Measurements from ENCODE around the gene CDNF.
A peak's percentile ranks its signal among the peaks of the same experiment; 100 is the strongest.
"Not testable (repeated sequence)": the region's sequence is repeated elsewhere in the genome, so short reads cannot be mapped to it uniquely, and the experiment has no call there.

The CDNF gene

GRCh38 chr10:14837757-14838581 is at the start of gene CDNF, which contains the start of the genes HSPA14 and MSANTD7:
Gene CDNF (minus strand): TSS chr10:14838037. CDS start chr10:14837946, 91 bp downstream.
Gene HSPA14 (plus strand): TSS chr10:14838306. CDS start chr10:14838403, 97 bp downstream.
Gene MSANTD7 (plus strand): TSS chr10:14838306. CDS start chr10:14842285, 3,979 bp downstream.
- peak; percentile 96 to 100 (median 99) for DNase-seq (ENCODE audit: low read depth in 3 of 3)

- no peak for DNase-seq (ENCODE audit: low read depth in 3 of 3)
Observed at GRCh38 chr10:14884082-14884481, 46.2 kb upstream of the CDNF start.

- no peak for DNase-seq (ENCODE audit: low read depth in 3 of 3)
Observed at GRCh38 chr10:14880229-14880628, 42.4 kb upstream of the CDNF start.

GRCh38 chr10:14879928-14880193 is 42.0 kb upstream of the CDNF start:
- no peak for DNase-seq (ENCODE audit: low read depth in 3 of 3)

DNA sequence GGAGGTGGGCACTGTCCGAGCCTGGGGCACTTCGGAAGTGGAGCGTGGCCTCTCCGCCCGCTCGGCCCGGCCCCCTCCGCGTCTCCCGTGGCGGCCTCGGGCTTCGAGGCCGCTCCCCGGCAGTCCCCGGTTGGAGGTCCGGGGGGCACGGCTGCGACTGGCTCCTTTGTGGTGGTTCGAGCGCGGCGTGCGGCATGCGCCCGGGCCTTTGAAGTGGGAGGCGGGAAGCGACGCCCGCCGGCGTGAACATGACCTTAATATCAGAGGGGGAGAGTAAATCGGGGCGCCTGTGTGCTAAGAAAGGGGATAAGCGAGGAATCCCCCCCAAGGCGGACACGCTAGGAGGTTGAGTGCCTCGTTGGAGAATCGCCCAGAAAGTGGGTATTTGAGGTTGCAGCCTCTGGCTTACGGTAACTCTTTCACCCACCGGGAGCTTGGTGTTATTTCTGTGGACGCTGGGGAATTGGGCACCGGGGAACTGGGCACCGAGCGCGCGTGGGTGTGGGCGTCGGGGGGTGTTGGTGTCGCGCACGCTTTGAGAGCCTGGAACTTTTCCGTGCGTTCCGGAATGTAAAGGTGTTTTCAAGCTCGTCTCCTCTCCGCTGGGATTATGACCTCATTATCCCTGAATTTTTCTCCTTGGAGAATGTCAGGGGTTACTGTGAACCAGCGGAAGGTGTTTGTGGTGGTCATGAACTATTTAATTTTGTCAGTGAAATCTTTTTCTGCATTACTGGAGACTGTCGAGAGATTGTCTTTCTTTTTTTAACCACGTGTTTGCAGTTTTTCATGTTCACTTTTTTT is 41.5 kb upstream of the CDNF start:
- DNase-seq (ENCODE audit: low read depth in 3 of 3) = peak in 1 of 3 donors; percentile 20

DNA sequence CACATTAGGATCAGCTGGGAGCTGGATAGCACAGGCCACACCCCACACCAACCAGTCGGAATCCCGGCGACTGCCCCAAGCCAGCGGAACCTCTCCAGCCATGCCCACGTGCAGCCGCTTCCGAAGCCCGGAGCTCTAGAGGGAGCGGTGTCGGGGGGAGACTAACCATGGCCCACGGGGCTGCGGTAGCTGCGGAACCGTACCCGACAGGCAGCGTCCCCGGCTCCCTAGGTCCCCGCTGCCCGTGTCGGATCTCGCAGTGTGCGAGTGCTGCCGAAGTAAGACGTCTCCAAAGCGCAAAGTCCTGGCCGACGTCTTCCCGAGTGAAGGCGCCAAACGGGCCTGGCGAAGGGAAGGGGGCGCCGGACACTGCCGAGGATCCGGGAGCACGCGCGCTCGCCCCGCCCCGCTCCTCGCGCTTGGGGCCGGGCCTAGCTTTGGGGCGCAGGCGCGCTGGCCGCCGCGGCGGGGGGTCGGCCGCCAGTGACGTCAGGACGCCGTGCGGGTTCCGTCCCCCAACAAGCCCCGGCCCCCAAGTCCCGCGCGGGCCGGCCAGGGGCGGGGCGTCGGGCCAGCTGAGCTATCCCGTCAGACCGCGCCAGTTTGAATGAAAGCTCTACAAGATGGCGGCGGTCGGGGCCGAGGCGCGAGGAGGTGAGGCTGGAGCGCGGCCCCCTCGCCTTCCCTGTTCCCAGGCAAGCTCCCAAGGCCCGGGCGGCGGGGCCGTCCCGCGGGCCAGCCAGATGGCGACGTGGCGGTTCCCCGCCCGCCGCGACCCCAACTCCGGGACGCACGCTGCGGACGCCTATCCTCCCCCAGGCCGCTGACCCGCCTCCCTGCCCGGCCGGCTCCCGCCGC is 40.7 kb upstream of the CDNF start, which contains the start of gene SUV39H2:
Gene SUV39H2 (plus strand): TSS at position 601 of the 858 bp plus-strand sequence. CDS start 23 bp downstream, at position 624.
- DNase-seq (ENCODE audit: low read depth in 3 of 3) = peak; percentile 86 to 93 (median 90)

GRCh38 chr10:14876764-14877163 is 38.9 kb upstream of the CDNF start:
- DNase-seq (ENCODE audit: low read depth in 3 of 3) = no peak

DNA sequence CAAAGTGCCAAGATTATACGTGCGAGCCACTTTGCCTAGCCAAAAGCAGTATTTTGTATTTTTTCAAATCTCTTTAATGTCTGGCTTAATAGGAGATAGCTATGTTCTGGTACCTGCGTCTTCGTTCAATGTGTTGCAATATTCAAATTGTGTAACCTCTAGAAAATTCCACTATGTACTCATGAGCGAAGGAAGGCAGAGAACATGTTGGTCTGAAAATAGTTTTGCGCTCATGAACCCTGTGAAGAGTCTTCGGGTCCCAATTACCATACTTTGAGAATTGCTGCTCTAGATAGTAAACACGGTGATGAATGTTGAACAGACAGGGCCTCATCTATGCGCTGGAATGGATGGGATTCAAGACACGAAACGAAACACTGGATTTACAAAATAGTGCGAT is 38.1 kb upstream of the CDNF start:
- no peak for DNase-seq (ENCODE audit: low read depth in 3 of 3)

DNA sequence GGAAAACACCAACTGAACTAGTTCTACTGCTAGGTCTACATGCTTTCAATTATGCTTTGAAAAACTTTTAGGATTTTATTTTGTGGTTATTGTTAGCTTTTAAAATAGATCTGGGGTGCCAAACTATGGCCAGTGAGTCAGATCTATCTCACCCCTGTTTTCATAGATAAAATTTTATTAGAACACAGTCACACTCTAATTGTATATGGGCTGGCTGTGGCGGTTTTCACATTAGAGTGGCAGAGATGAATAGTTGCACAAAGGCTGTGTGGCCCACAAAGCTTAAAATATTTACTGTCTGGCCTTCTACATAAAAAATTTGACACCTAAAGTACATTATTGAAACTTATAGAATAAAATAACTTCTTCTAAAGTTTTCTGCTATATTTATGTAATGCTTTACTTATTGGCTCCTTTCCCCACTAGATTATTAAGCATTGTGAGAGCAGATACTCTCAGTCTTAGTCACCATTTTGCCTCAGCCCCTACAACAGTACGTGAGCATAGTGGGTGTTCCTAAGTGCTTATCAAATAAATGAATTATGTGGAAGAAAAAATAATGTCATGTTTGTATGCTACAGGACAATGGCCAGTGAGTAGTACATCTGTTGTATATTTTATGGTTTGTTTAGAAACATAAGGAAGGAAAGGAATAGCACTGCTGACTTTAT is 35.4 kb upstream of the CDNF start:
- DNase-seq (ENCODE audit: low read depth in 3 of 3) = no peak

DNA sequence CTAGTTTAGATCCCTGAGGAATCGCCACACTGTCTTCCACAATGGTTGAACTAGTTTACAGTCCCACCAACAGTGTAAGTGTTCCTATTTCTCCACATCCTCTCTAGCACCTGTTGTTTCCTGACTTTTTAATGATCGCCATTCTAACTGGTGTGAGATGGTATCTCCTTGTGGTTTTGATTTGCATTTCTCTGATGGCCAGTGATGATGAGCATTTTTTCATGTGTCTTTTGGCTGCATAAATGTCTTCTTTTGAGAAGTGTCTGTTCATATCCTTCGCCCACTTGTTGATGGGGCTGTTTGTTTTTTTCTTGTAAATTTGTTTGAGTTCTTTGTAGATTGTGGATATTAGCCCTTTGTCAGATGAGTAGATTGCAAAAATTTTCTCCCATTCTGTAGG is 27.0 kb upstream of the CDNF start:
- not testable (repeated sequence) for DNase-seq (ENCODE audit: low read depth in 3 of 3)

DNA sequence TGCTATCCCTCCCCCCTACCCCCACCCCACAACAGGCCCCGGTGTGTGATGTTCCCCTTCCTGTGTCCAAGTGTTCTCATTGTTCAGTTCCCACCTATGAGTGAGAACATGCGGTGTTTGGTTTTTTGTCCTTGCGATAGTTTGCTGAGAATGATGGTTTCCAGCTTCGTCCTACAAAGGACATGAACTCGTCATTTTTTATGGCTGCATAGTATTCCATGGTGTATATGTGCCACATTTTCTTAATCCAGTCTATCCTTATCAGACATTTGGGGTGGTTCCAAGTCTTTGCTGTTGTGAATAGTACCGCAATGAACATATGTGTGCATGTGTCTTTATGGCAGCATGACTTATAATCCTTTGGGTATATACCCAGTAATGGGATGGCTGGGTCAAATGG is 26.6 kb upstream of the CDNF start:
- not testable (repeated sequence) for DNase-seq (ENCODE audit: low read depth in 3 of 3)

DNA sequence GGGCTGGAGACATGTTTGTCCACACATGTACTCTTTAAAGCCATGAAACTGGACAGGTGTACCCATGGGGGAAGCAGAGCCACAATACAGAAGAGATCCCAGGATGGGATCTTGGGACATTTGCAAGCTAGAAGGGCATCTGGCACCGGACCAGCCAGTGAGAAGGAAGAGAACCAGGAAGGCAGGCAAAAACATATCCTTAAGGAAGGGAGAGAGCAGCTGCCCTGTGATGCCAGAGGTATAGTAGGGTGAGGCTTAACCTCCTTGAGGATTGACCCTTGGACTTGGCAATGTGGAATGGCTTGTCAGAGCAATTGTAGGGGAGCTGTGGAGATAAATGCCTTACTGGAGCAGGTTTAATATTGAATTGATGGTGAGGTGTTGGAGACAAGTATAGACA is 23.0 kb upstream of the CDNF start:
- no peak for DNase-seq (ENCODE audit: low read depth in 3 of 3)

DNA sequence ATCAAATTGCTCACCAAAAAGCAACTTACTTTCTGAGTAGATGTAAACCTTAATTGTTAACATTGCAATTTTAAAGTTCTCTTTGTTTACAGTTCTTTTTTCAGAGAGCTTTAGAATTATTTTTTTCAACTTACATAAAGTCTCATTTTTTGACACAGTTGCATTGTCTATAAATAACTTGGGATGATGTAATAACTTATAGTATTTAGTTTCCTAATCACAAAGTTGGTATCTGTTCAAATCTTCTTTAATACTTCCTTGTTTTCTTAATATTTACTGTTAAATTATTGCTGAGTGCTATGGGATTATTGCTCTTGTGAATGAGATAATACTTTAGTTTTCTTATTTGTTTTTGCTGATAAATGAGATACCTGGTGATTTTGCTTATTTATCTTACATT is 21.9 kb upstream of the CDNF start:
- no peak for DNase-seq (ENCODE audit: low read depth in 3 of 3)

- DNase-seq (ENCODE audit: low read depth in 3 of 3) = no peak
Observed at GRCh38 chr10:14859043-14859442, 21.2 kb upstream of the CDNF start.

- DNase-seq (ENCODE audit: low read depth in 3 of 3) = no peak
Observed at GRCh38 chr10:14858338-14858960, 20.6 kb upstream of the CDNF start.

- DNase-seq (ENCODE audit: low read depth in 3 of 3) = no peak
Observed at GRCh38 chr10:14855453-14855852, 17.6 kb upstream of the CDNF start.

- no peak for DNase-seq (ENCODE audit: low read depth in 3 of 3)
Observed at GRCh38 chr10:14852236-14852635, 14.4 kb upstream of the CDNF start.

DNA sequence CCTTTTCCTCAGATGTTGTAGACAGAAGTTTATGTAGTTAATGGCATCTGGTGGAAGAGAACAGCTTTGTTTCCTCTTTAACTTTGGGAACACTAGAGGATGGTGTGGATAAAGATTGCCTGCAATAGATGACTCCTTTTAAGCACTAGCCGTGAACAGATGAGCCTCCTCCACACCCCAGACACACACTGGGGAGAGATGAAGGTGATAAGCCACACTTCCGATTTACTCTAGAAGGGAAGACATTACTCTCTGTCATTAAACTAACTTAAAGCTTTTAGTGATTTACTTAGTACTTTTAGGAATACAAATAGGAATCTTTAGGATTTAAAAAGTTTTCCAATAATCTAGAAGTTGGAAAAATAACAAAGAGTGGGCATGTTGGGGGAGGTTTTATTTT is 7.1 kb upstream of the CDNF start:
- DNase-seq (ENCODE audit: low read depth in 3 of 3) = no peak

DNA sequence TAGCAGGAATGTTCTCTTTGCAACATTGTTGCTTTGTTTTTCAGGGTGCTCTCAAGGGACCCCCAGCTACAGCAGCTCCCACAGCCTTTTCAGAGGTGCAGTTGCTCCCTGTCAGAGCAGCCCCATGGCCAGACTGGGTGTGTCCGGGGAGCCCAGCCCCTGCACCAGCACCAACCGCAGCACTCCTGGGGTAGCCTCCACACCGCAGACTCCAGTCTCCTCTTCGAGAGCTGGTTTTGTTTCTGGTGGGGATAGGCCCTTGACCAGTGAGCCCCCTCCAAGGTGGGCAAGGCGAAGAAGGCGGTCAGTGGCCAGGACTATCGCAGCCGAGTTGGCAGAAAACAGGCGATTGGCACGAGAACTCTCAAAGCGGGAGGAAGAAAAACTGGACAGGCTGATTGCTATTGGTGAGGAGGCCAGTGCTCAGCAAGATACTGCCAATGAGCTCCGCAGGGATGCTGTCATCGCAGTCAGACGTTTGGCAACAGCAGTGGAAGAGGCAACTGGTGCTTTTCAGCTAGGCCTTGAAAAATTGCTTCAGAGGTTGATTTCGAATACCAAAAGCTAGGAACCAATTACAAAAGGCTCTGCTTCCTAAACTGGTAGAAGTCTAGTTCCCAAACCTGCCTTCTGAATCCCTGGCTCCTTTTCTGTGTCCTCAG is 5.6 kb upstream of the CDNF start:
- DNase-seq (ENCODE audit: low read depth in 3 of 3) = no peak

- no peak for DNase-seq (ENCODE audit: low read depth in 3 of 3)
Observed at GRCh38 chr10:14840178-14840577, 2.3 kb upstream of the CDNF start.
